HTR-8/SVneo (cell line): Measurements from ENCODE around the gene LASP1.
"Not testable (repeated sequence)": the region's sequence is repeated elsewhere in the genome, so short reads cannot be mapped to it uniquely, and the experiment has no call there.

Source experiments
- DNase-seq: peaks from one replicate; pipeline ENCODE4 v3.0.0; 2011; ENCODE audit warnings: low spot score, mixed read lengths; ENCODE audit not compliant: insufficient read length
- FAIRE-seq: peaks from 2 replicates; lab custom pipeline; 2011; peaks lifted over from hg19 to GRCh38; lab: Jason Lieb, UNC

LASP1 gene

GRCh38 chr17:38905375-38905774 is 35.5 kb downstream of the LASP1 start:
- FAIRE-seq: no peak
- no peak for DNase-seq

DNA sequence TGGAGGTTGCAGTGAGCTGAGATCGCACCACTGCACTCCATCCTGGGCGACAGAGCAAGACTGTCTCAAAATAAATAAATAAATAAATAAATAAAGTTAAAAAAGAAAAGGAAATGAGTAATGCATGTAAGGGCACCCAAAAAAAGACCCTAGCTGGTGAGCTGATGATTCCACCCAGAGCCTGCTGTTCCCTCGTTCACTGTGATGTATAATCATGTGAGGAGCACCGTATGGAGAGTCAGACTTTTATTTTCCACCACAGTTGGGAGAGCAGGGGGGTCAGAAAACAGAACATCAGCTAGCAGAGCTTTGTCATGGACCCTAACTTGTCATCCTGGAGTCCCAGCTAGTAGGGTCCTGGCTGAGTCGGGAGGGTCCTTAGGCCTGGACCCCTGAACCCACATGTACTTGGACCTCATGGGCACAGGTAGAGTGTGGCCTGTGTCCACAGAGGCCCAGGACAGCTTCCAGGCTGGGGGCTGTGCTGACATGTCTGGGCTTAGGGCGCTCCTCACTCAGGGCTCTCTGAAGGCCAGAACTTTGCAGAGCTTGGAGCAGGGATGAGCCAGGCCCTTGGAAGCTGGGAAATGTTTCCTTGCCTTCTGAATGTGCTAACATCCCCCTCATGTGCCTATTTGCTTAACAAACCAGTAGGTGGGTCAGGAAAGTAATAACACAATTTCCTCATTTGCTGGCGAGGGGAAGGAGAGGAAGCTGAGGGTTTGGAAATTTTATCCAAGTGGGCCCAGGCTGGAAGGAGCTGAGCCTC is 36.8 kb downstream of the LASP1 start:
- FAIRE-seq (no peak), DNase-seq (no peak)

DNA sequence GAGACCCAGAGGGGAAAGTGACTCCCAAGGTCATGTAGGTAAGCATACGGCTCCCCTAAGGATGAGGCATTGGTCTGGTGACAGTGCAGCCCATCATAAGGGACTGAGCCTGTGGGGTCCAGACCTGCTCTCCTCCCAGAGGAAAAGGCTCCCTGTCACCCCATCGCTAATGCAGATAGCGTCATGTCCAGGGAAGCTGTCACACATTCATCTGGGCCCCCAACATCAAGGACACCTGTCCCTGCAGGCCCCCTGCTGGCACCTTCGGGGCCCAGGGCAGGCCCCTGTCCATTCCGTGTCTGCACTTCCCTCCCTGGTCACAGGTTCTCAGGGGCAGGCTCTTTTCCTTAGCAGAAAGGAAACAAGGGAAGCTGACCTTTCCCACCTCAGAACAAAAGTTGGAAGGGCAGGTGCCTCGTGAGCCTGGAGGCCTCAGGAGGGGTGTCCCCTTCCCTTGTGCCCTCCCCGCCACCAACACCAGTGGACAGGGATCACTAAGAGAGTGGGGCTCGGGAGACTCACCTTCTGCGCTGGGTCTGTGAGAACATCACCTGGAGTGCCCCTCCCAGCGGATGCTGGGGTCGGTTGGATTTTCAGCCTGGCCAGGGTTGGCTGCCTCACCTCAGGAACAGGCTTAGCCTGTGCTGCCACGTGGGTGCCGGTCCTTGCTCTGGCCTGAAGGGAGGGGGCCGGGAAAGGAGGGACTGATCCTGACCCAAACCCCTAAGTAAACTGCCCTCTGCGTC is 38.2 kb downstream of the LASP1 start:
- FAIRE-seq (no peak), DNase-seq (no peak)

GRCh38 chr17:38908676-38909181 is 38.9 kb downstream of the LASP1 start:
- FAIRE-seq (no peak), DNase-seq (no peak)

- DNase-seq (no peak), FAIRE-seq (no peak)
These were observed 40.5 kb downstream of the LASP1 start for GRCh38 chr17:38910325-38910724.

DNA sequence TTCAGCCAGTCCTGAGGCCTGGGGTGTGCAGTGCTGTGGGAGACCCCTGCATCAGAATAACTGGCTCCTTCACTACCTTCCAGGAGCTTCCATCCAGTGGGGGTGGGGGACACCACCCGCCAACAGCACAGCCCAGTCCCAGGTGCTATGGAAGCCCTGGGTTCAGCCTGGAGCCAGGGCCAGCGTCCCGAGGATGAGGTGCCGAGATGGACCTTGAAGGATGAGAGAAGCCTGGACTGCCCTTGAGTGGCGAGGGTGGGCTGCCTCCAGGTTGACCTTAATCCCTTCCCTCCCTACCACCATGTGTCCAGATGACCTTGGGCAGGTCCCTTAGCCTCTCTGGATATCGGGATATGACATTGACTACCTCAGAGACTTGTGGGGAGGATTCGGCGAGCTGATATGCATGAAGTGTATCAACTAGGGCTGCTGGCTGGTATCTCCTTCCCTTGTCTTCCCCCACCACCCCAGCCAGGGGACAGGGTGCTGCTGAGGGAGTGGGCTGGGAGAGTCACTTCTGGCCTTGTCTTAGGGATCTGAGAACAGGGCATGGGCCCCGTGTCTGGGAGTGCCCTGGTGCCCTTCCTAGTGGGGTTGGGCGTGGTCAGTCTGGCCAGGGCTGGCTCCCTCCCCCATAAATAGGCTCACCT is 41.3 kb downstream of the LASP1 start:
- DNase-seq: no peak
- FAIRE-seq: no peak

DNA sequence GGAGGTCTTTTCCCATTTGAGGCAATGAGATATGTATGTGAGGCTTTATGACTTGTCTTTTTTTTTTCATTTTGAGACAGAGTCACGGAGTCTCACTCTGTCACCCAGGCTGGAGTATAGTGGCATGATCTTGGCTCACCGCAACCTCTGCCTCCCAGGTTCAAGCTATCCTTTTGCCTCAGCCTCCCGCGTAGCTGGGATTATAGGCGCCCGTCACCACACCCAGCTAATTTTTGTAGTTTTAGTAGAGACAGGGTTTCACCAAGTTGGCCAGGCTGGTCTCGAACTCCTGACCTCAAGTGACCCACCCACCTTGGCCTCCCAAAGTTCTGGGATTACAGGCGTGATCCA is 41.8 kb downstream of the LASP1 start:
- not testable (repeated sequence) for DNase-seq, FAIRE-seq

- peak; percentile 52 for FAIRE-seq
- DNase-seq: no peak
These were observed 42.5 kb downstream of the LASP1 start for GRCh38 chr17:38912221-38912813.

DNA sequence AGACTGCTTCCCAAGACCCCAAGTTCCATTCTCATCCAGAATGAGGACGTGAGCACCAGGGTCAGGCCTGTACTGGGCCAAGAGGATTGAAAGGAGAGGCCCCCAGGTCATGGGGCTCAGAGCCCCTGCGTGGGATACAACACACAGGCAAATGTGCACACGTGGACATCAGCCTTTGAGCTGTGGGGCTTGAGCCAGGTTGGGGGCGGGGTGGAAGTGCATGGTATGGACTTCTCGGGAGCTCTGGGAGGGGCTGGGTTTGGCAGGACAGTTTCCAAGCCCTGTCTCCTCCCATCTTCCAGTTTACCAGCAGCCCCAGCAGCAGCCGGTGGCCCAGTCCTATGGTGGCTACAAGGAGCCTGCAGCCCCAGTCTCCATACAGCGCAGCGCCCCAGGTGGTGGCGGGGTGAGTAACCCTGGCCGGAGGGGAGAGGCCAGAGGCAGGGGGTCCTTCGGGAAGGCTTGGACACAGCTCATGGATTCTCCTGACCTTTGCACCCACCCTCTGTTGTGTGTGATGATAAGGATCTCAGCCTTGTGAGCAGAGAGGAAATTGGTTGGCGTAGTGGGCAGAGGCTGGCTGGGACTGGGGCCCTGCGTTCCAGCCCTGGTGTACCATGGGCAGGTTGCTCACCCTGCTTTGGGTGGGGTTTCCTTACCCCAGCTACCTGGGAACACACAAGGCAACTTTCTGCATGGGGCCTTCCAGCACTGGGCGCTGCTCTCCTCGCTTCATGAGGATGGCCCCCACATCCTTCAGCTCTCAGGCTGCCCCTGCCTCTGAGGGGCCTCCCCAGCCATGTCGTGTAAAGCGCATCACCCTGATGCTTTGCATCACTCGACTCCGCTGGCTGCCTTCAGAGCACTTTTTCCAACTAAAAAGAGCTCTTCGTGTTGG is 45.1 kb downstream of the LASP1 start:
- no peak for DNase-seq
- no peak for FAIRE-seq

DNA sequence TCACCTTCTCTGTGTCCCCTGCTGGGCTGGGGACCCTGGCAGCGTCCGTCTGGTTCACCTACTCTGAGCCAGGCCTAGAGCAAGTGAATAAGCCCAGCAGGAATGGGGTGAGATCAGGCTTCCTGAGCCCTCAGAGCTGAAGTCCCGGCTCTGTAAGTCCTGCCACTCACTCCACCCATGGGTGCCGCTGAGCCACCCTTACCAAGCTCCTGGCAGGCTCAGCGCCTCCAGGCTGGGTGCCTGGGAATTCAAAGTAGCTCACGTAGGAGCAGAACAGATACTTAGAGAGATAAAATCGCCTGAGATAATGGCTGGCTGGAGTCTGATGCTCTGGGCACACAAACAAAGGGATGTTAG is 45.8 kb downstream of the LASP1 start:
- FAIRE-seq (no peak), DNase-seq (no peak)

DNA sequence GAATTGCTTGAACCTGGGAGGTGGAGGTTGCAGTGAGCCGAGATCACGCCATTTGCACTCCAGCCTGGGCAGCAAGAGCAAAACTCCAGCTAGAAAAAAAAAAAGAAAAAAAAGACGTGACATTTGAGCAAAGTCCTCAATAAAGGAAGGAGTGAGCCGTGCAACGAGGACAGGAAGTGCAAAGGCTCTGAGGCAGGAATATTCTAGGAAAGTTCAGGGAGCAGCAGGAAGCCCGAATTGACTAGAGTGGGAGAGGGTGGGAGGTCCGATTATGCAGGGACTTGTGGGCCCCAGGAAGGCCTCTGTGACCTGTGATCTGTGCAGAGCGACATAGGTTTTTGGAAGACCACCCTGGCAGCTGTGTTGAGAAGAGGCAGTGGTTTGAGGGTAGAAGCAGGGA is 46.9 kb downstream of the LASP1 start:
- FAIRE-seq: no peak
- DNase-seq: no peak

DNA sequence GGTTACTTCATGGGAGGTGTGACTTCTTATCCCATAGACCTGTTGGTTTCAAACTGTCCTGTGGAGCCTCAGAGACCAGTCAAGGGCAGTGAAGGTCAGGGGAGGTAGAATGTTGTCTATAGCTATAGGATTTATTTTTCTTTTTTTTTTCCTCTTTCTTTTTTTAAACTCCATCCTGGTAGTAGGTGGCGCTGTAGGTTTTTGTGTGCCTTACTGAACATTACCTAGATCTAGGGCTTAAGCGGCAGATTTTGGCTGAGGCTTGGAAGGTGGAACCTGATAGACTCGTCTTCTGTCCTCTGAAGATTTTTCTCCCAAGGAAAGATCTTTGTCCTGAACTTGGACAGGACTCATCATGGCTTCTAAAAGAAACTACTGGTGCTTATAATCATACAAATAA is 47.4 kb downstream of the LASP1 start:
- DNase-seq (no peak), FAIRE-seq (no peak)

DNA sequence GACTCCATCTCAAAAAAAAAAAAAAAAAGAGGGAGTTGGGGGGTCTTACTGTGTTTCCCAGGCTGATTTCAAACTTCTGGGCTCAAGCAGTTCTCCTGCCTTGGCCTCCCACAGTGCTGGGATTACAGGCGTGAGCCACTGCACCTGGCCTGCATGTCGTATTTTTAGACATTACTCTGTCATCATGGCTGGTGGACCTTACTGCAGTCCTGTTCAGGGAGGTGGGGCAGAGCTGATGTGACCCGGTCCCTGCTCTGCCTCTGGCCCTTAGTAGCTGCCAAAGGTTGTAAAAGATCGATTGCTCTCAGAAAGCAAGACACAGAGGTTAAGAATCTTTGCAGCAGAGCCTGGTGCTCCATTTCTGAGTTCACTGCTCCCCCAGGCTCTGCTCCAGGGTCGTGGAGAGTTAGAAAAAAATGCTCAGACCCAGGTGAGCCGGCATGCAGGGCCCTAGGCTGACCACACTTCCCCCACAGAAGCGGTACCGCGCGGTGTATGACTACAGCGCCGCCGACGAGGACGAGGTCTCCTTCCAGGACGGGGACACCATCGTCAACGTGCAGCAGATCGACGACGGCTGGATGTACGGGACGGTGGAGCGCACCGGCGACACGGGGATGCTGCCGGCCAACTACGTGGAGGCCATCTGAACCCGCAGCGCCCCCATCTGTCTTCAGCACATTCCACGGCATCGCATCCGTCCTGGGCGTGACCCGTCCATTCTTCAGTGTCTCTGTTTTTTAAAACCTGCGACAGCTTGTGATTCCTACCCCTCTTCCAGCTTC is 48.5 kb downstream of the LASP1 start:
- FAIRE-seq (peak; percentile 85), DNase-seq (no peak)

GRCh38 chr17:38918916-38919315 is 49.1 kb downstream of the LASP1 start:
- FAIRE-seq (no peak), DNase-seq (no peak)

DNA sequence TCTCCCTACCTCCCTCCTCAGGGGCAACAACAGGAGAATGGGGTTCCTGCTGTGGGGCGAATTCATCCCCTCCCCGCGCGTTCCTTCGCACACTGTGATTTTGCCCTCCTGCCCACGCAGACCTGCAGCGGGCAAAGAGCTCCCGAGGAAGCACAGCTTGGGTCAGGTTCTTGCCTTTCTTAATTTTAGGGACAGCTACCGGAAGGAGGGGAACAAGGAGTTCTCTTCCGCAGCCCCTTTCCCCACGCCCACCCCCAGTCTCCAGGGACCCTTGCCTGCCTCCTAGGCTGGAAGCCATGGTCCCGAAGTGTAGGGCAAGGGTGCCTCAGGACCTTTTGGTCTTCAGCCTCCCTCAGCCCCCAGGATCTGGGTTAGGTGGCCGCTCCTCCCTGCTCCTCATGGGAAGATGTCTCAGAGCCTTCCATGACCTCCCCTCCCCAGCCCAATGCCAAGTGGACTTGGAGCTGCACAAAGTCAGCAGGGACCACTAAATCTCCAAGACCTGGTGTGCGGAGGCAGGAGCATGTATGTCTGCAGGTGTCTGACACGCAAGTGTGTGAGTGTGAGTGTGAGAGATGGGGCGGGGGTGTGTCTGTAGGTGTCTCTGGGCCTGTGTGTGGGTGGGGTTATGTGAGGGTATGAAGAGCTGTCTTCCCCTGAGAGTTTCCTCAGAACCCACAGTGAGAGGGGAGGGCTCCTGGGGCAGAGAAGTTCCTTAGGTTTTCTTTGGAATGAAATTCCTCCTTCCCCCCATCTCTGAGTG is 49.6 kb downstream of the LASP1 start:
- FAIRE-seq (no peak), DNase-seq (no peak)

GRCh38 chr17:38920374-38921291 is 50.8 kb downstream of the LASP1 start:
- peak; percentile 66 for FAIRE-seq
- DNase-seq: no peak

GRCh38 chr17:38921756-38922411 is 52.0 kb downstream of the LASP1 start:
- peak; percentile 52 for FAIRE-seq

More at GRCh38 chr17:38921756-38922411, 52.0 kb downstream of the LASP1 start:
- no peak for DNase-seq
